ENCODE measurements around the gene CBR1. TPM values are rescaled to one million over a fixed set of nuclear protein-coding genes. Genes with fewer than 3 reads are reported as not detected.

CBR1 gene
- total RNA-seq, 1 experiment from 2014 or later: not detected

DNA sequence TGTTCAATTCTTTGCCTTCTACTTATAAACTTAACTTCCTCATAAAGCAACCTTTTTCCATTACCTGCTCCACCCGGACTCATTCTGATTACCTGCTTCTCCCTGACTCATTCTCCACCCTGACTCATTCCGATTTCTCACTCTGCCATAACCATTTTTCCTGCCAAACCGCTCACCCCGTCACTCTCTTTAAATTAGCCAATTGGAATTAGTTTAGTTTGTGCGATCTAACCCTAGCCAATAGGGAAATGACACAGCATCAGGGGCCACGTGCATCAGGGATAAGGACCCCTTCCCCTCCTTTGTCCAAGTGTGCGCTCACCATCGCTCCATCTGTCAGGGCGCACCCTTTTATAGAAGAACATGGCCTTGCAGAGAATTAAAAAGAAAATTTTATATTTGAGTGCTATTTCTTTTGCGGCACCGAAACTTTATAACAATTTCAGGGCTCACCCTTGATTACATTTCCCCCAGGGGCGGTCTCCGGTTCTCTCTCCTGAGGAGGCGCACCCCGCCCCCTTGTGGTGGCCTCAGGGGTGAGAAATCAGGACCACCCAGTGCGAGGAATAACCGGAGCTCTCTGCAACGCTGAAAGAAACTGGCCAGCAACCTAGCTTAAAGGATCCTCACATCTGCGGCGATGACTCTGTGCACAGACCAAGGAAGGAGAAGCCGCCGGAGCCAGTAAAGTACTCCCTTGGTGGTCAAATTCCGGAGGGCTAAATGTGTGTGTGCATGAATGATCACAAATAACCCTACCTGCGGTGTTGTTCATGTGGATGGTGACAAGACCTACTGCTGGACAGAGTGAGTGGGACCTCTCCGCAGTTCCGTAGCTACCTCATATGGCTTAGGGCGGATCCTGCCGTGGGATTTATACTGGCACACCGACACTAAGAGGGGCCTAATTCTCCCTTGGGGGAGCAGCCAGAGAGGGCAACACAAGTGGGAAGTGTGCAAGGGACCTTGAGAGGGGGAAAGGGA, 34.8 kb downstream of the CBR1 start:
- H3K4me3 ChIP-seq: peak overlapping the region; percentile 29
- H3K36me3 ChIP-seq: no peaks in the 10 kb centered on the region
- no peaks in the 10 kb centered on the region for H3K9me3 ChIP-seq (replicated peaks)
- no peaks in the 10 kb centered on the region for H3K4me1 ChIP-seq
- no peaks in the 10 kb centered on the region for H3K27me3 ChIP-seq
- H3K27ac ChIP-seq: no peak overlapping the region; the same call in 1 of the 2 replicates
- peak; percentile 86 to 92 for DNase-seq

DNA sequence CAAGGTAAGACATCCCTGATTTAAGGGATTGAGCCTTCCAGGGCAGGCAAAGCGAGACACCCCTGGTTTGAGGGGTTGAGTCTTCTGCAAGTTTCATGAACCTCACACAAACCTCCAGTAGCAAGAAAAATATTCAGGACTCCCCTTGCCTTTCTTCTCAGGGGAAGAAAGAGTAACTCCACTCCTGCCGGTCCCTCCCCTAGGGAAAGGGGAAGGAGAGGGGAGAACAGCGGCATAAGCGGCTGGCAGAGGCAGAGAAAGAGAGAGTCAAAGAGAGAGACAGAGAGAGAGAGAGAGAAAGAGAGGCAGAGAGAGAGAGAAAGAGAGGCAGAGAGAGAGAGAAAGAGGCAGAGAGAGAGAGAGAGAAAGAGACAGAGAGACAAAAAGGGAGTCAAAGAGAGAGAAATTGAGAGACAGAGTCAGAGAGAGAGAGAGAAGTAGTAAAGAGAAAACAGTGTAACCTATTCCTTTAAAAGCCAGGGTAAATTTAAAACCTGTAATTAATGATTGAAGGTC, 35.6 kb downstream of the CBR1 start:
- no peaks in the 10 kb centered on the region for H3K27me3 ChIP-seq
- H3K4me1 ChIP-seq: no peaks in the 10 kb centered on the region
- DNase-seq: peak in 1 of 2 experiments; percentile 20
- H3K27ac ChIP-seq: no peak overlapping the region; the same call in 1 of the 2 replicates
- no peaks in the 10 kb centered on the region for H3K36me3 ChIP-seq
- H3K4me3 ChIP-seq: peak overlapping the region; percentile 29
- H3K9me3 ChIP-seq (replicated peaks): no peaks in the 10 kb centered on the region; the same call in 1 of the 2 replicates

DNA sequence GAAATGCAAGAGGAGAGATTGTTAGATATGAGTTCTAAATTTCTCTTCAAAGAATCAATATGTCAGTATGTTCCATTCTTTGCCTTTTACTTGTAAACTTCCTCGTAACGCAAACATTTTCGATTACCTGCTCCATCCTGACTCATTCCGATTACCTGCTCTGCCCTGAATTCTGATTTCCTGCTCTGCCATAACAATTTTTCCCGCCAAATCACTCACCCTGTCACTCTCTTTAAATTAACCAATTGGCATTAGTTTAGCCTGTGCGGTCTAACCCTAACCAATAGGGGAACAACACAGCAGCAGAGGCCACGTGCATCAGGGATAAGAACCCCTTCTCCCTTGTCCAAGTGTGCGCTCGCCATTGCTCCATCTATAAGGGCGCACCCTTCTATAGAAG, 40.0 kb downstream of the CBR1 start:
- H3K27me3 ChIP-seq: no peaks in the 10 kb centered on the region
- no peaks in the 10 kb centered on the region for H3K4me1 ChIP-seq
- no peaks in the 10 kb centered on the region for H3K36me3 ChIP-seq
- no peak for DNase-seq
- no peak overlapping the region for H3K4me3 ChIP-seq
- H3K9me3 ChIP-seq (replicated peaks): no peaks in the 10 kb centered on the region; the same call in 1 of the 2 replicates
- no peak overlapping the region for H3K27ac ChIP-seq

DNA sequence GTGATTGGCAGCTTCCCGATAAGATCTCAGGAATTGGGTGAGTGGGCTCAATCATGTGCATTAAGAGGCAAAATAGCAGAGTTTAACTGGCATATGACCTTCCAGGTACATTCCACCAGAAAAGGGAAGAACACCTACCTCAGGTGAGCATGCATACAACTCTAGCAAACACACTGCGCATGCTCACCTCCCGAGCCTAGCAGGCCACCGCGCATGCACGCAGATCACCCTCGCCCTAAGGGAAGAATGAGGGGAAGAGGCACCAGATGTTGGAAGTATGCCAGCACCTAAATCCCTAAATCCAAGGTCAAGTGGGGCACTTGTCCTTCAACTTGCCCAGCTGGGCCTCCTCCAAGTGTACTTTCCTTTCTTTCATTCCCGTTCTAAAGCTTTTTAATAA, 41.4 kb downstream of the CBR1 start:
- no peaks in the 10 kb centered on the region for H3K27me3 ChIP-seq
- H3K27ac ChIP-seq: no peak overlapping the region
- H3K36me3 ChIP-seq: no peaks in the 10 kb centered on the region
- H3K4me1 ChIP-seq: no peaks in the 10 kb centered on the region
- no peak overlapping the region for H3K4me3 ChIP-seq
- H3K9me3 ChIP-seq (replicated peaks): no peaks in the 10 kb centered on the region; the same call in 1 of the 2 replicates
- peak in 1 of 2 experiments; percentile 27 for DNase-seq

DNA sequence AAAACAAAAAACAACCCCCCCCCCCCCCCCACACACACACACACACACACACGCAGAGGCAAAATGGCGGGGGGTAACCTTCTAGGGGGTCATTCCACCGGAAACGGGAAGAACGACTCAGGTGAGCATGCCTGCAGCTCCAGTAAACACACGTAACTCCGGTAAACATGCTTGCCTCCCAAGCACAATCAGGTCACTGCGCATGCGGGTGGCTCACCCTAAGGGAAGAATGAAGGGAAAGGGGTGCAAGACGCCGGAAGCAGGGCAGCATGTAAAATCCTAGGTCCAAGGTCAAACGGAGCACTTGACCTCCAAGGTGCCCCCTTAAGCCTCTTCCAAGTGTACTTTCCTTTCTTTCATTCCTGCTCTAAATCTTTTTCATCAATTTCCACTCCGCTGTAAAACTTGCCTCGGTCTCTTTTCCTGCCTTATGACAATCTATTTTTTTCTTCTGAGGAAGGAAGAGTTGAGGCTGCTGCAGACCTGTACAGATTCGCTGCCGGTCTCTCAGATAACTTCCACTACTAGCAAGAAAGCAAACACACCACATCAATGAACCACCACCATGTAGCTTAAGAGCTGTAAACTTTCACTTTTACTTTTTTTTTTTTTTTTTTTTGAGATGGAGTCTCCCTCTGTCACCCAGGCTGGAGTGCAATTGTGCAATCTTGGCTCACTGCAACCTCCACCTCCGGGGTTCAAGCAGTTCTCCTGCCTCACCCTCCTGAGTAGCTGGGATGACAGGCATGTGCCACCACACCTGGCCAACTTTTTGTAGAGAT, 44.0 kb downstream of the CBR1 start:
- Histone ChIP-seq H3K9me3 (replicated peaks) (no peaks in the 10 kb centered on the region; the same call in 1 of the 2 replicates), H3K27me3 (no peaks in the 10 kb centered on the region), H3K36me3 (no peaks in the 10 kb centered on the region), H3K4me1 (no peaks in the 10 kb centered on the region), H3K27ac (no peak overlapping the region), H3K4me3 (no peak overlapping the region)
- DNase-seq: no peak

DNA sequence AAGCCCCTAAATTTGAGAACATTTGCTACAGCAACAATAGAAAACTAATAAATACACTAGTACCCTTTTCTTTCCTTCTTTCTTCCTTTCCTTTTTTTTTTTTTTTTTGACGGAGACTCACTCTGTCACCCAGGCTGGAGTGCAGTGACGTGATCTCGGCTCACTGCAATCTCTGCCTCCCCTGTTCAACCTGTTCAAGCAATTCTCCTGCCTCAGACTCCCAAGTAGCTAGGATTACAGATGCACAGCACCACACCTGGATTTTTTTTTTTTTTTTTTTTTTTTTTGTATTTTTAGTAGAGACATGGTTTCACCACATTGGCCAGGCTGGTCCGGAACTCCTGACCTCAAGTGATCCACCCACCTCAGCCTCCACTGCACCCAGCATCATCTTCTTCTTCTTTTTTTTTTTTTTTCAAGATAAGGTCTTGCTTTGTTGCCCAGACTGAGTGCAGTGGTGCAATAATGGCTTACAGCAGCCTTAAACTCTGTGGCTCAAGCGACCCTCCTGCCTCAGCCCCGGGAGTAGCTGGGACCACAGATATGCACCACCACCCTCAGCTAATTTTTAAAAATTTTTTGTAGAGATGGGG, 45.4 kb downstream of the CBR1 start:
- no peak overlapping the region for H3K4me3 ChIP-seq
- DNase-seq: no peak
- no peak overlapping the region for H3K27ac ChIP-seq
- no peaks in the 10 kb centered on the region; the same call in 1 of the 2 replicates for H3K9me3 ChIP-seq (replicated peaks)
- no peaks in the 10 kb centered on the region for H3K27me3 ChIP-seq
- H3K4me1 ChIP-seq: peaks cover under 1% of the 10 kb centered on the region; the same call in 1 of the 2 replicates
- no peaks in the 10 kb centered on the region for H3K36me3 ChIP-seq

DNA sequence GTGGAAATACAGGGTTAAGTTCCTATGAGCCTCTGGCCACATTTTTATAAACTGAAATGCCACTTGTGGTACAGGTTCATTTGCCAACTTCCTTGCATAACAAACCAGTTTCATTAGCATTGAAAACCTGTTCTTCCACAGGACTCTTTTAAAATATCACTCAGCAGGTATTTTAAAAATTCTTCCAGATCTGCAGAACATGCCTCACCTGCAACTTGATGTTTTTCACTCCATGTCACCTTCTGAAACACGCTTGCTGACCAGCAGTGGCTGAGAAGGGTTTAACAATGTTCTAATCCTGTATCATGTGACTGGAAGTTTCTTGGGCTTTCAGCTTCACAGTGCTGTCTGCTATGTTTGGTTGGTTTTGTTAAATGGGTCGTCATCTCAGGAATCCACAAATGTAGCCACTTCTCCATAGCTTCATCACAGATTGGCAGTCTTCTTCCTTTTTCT, 47.5 kb downstream of the CBR1 start:
- Histone ChIP-seq H3K27ac (no peak overlapping the region), H3K4me1 (peaks cover 8% of the 10 kb centered on the region; the same call in 1 of the 2 replicates), H3K9me3 (replicated peaks) (no peaks in the 10 kb centered on the region; the same call in 1 of the 2 replicates), H3K4me3 (no peak overlapping the region), H3K36me3 (no peaks in the 10 kb centered on the region), H3K27me3 (no peaks in the 10 kb centered on the region)
- DNase-seq: no peak

DNA sequence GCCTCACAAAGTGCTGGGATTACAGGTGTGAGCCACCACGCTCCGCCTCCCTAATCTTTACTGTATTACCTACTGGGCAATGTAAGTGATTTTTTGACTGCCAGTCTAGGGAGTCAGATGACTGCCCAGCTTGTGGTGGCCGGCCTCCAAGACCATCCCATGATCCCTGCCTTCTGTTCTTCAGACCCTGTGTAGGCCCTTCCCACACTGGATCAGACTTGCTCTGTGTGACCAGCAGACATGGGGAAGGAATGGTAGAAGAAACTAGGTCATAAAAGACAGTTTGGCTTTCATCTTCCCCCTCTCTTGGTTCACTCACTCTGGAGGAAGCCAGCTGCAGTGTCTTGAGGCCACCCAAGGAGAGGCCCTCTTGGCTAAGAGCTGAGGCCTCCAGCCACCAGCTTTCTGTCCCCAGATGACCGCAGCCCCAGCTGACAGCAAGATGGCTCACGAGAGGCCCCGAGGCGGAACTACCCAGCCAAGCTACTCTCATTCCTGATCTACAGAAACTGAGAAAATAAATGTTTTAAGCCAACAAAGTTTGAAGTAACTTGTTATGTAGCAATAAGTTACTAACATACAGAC, 50.6 kb downstream of the CBR1 start:
- H3K36me3 ChIP-seq: no peaks in the 10 kb centered on the region
- H3K27ac ChIP-seq: no peak overlapping the region
- no peaks in the 10 kb centered on the region; the same call in 1 of the 2 replicates for H3K9me3 ChIP-seq (replicated peaks)
- peaks cover 9% of the 10 kb centered on the region for H3K4me1 ChIP-seq
- no peaks in the 10 kb centered on the region for H3K27me3 ChIP-seq
- no peak overlapping the region for H3K4me3 ChIP-seq
- DNase-seq: peak; percentile 65 to 68

Other genes starting within 250 kb of the CBR1 start
- gene SETD4, start 9.5 kb upstream of the CBR1 start, total RNA-seq (2014; rRNA removed; shearing (Covaris generic)): 15.9 TPM in 2 replicates
- 2.2 and 2.4 TPM in 2 replicates for gene CBR3, start 65.1 kb downstream of the CBR1 start, total RNA-seq (2014; rRNA removed; shearing (Covaris generic))
- 8.2 and 13.0 TPM in 2 replicates for gene DOP1B, start 86.8 kb downstream of the CBR1 start, total RNA-seq (2014; rRNA removed; shearing (Covaris generic))